Small intestine (tissue), 7 donors: ENCODE measurements around the gene FEN1. TPM values are rescaled to one million over a fixed set of nuclear protein-coding genes. Genes with fewer than 3 reads are reported as not detected.

Source experiments
- DNase-seq, 2 donors: peaks; one replicate each; pipeline versions ENCODE4 v3.0.0 to v3.0.0-alpha.2; 2013
- FAIRE-seq: peaks from 2 replicates; lab custom pipeline; 2012; peaks lifted over from hg19 to GRCh38; lab: Jason Lieb, UNC
- H3K27ac ChIP-seq, 3 donors: one replicate each; pipeline ENCODE4 v1.5.1; 2013; ENCODE audit warnings: low read length in 2 of 3, mild to moderate bottlenecking in 2 of 3, control low read depth in 1 of 3, inconsistent platforms in 1 of 3, low read depth in 1 of 3, moderate library complexity in 1 of 3
- H3K27me3 ChIP-seq, 3 donors: one replicate each; pipeline ENCODE4 v1.6.1; 2013; ENCODE audit warnings: low read length in 3 of 3, inconsistent platforms in 1 of 3; ENCODE audit not compliant: control insufficient read depth in 3 of 3, insufficient read depth in 3 of 3
- H3K36me3 ChIP-seq, 3 donors: one replicate each; pipeline ENCODE4 v1.6.1; 2013; ENCODE audit warnings: low read length in 3 of 3, inconsistent platforms in 1 of 3, low read depth in 1 of 3, mild to moderate bottlenecking in 1 of 3, moderate library complexity in 1 of 3; ENCODE audit not compliant: control insufficient read depth in 3 of 3, insufficient read depth in 2 of 3
- H3K4me1 ChIP-seq, 3 donors: one replicate each; pipeline ENCODE4 v1.6.1; 2013; ENCODE audit warnings: low read length in 2 of 3, inconsistent platforms in 1 of 3, low read depth in 1 of 3, mild to moderate bottlenecking in 1 of 3, moderate library complexity in 1 of 3; ENCODE audit not compliant: control insufficient read depth in 3 of 3, insufficient read depth in 2 of 3
- H3K4me3 ChIP-seq, 3 donors: one replicate each; pipeline ENCODE4 v1.5.1; 2013; ENCODE audit warnings: low read length in 3 of 3, control low read depth in 1 of 3, inconsistent platforms in 1 of 3, low read depth in 1 of 3, mild to moderate bottlenecking in 1 of 3, moderate library complexity in 1 of 3
- H3K9me3 ChIP-seq, 2 donors: one replicate each; pipeline ENCODE4 v1.6.1; 2013; ENCODE audit warnings: low read depth in 1 of 2, low read length in 1 of 2; ENCODE audit not compliant: control insufficient read depth in 2 of 2, insufficient read depth in 1 of 2
- WGBS, 3 donors: extraction: QIAGEN DNeasy Blood & Tissue Kit; methylation state at CpG; one replicate each; pipeline ENCODE4 v1.1.7; 2013; 5-methylcytosine and 5-hydroxymethylcytosine counted together
- polyA plus RNA-seq, 4 donors: library from polyadenylated mRNA; stranded (reverse) in 3 of 4; unstranded in 1 of 4; fragments of 200-250 nt in 3 of 4; fragments of 120-200 nt in 1 of 4; gene quantifications; one replicate each; pipeline versions ENCODE4 v1.2.1 to v1.2.3, GENCODE V29; 2013
- donor health status: healthy with polysubstance abuse.
- donor health status: control.
- donor health status: control.
- donor health status: Bipolar disorder and iron deficiency.
- donor health status: healthy.

The FEN1 gene
- polyA plus RNA-seq, 4 donors = 5.8 to 32.1 (median 14.5) TPM

GRCh38 chr11:61793083-61793828 is 545 bp downstream of the FEN1 start:
- peaks cover 0 to 18% (median 0%) of the 10 kb centered on the region in 3 donors for H3K4me1 ChIP-seq
- no peak for DNase-seq
- peak overlapping the region in 2 of 3 donors; percentile 96 to 99 for H3K27ac ChIP-seq
- peaks cover 2 to 43% (median 4%) of the 10 kb centered on the region in 3 donors for H3K36me3 ChIP-seq
- H3K27me3 ChIP-seq = no peaks in the 10 kb centered on the region
- WGBS, 3 donors = 2 to 3% (median 3%) methylated on average over 29 of the region's 29 CpGs
- peak overlapping the region; percentile 56 to 81 (median 80) for H3K4me3 ChIP-seq
- no peaks in the 10 kb centered on the region for H3K9me3 ChIP-seq
- FAIRE-seq = no peak

DNA sequence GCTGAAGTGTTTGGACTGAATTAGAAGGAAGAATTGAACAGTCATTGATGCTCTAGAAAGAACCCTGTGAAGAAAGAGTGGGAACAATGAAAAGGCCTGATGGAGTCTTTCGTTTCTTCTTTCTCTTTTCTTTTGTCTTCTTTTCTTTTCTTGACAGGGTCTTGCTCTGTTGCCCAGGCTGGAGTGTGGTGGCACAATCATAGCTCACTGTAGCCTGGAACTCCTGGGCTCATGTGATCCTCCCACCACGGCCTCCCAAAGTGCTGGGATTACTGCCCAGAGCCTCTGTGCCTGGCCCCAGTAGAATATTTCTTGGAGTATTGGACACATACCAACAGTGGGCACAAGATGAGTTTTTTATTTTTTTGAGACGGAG is 1.1 kb downstream of the FEN1 start:
- peaks cover 0 to 38% (median 2%) of the 10 kb centered on the region in 3 donors for H3K36me3 ChIP-seq
- H3K27ac ChIP-seq = no peak overlapping the region
- no peaks in the 10 kb centered on the region for H3K9me3 ChIP-seq
- FAIRE-seq (no peak), DNase-seq (no peak)
- H3K4me3 ChIP-seq = peak overlapping the region in 1 of 3 donors; percentile 80
- no peaks in the 10 kb centered on the region for H3K27me3 ChIP-seq
- 31 to 56% (median 44%) methylated on average over 3 of the region's 3 CpGs for WGBS, 3 donors
- peaks cover 0 to 18% (median 0%) of the 10 kb centered on the region in 3 donors for H3K4me1 ChIP-seq

DNA sequence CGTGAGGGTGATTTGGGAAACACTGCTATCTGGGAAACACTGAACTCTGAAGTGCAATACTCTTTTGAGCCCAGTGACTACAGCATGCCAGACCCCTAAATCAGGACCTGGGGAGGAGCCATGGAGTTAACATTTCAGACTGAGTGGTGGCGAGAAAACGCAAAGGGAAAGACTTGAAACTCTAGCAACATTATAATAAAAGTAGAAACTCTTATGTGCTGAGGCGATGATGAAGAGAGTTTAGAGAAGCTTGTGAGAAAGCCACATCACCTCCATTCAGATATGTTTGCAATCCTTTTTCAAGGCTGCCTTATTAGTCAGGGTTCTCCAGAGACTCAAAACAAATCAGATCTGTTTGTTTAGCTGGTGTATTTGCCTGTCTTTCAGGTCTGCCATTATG is 1.9 kb downstream of the FEN1 start:
- no peaks in the 10 kb centered on the region for H3K9me3 ChIP-seq
- no peak overlapping the region for H3K4me3 ChIP-seq
- WGBS, 3 donors = 86 to 89% (median 86%) methylated on average over 4 of the region's 4 CpGs
- H3K27ac ChIP-seq = no peak overlapping the region
- H3K27me3 ChIP-seq = no peaks in the 10 kb centered on the region
- FAIRE-seq (no peak), DNase-seq (no peak)
- peaks cover 0 to 18% (median 0%) of the 10 kb centered on the region in 3 donors for H3K4me1 ChIP-seq
- H3K36me3 ChIP-seq = peaks cover 0 to 30% (median under 1%) of the 10 kb centered on the region in 3 donors

DNA sequence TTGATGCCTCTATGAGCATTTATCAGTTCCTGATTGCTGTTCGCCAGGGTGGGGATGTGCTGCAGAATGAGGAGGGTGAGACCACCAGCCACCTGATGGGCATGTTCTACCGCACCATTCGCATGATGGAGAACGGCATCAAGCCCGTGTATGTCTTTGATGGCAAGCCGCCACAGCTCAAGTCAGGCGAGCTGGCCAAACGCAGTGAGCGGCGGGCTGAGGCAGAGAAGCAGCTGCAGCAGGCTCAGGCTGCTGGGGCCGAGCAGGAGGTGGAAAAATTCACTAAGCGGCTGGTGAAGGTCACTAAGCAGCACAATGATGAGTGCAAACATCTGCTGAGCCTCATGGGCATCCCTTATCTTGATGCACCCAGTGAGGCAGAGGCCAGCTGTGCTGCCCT is 2.7 kb downstream of the FEN1 start:
- Histone ChIP-seq H3K27me3 (no peaks in the 10 kb centered on the region), H3K36me3 (peaks cover 0 to 23% (median 0%) of the 10 kb centered on the region in 3 donors), H3K4me3 (no peak overlapping the region), H3K9me3 (no peaks in the 10 kb centered on the region), H3K4me1 (peaks cover 0 to 18% (median 0%) of the 10 kb centered on the region in 3 donors), H3K27ac (no peak overlapping the region)
- no peak for FAIRE-seq
- DNase-seq = no peak
- WGBS, 3 donors = 84 to 87% (median 85%) methylated on average over 12 of the region's 12 CpGs

DNA sequence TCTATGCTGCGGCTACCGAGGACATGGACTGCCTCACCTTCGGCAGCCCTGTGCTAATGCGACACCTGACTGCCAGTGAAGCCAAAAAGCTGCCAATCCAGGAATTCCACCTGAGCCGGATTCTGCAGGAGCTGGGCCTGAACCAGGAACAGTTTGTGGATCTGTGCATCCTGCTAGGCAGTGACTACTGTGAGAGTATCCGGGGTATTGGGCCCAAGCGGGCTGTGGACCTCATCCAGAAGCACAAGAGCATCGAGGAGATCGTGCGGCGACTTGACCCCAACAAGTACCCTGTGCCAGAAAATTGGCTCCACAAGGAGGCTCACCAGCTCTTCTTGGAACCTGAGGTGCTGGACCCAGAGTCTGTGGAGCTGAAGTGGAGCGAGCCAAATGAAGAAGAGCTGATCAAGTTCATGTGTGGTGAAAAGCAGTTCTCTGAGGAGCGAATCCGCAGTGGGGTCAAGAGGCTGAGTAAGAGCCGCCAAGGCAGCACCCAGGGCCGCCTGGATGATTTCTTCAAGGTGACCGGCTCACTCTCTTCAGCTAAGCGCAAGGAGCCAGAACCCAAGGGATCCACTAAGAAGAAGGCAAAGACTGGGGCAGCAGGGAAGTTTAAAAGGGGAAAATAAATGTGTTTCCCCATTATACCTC is 3.3 kb downstream of the FEN1 start:
- Histone ChIP-seq H3K4me3 (no peak overlapping the region), H3K9me3 (no peaks in the 10 kb centered on the region), H3K36me3 (peaks cover 0 to 20% (median 0%) of the 10 kb centered on the region in 3 donors), H3K27ac (no peak overlapping the region), H3K27me3 (no peaks in the 10 kb centered on the region), H3K4me1 (peaks cover 0 to 18% (median 0%) of the 10 kb centered on the region in 3 donors)
- no peak for FAIRE-seq
- WGBS, 3 donors = 91 to 96% (median 92%) methylated on average over 18 of the region's 18 CpGs
- DNase-seq = no peak

DNA sequence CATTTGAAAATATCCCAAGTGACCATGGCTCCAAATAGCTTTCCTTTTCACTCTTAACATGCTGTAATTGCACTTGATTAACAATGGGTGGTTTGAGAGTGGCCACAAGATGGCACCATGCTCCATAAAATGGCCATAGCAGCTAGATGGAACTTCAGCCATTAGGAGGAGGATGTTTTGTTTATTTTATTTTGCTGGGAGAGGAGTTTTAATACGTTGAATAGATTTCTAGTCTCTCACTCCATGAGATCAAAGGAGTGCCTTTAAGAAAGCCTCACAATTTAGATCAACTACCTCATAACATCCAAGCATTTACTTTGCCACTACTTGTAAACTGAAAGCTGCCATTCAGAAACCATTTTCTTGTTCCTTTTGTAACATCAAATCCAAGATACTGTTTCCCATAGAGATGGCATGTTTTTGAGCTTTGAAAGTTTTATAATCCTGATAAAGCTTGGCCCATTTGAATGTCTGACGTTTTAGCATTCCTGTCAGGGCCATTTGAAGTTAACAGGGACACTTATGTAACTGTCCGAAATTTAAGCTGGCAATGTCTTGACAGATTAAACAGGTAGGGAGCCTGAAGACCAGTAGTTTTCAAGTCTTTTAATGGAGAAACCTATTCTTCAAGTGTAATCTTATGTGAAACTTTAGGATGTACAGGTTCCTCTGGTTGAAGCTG is 4.7 kb downstream of the FEN1 start:
- no peak for FAIRE-seq

GRCh38 chr11:61799665-61800284 is 7.1 kb downstream of the FEN1 start:
- WGBS, 3 donors = 95 to 100% (median 99%) methylated on average over 2 of the region's 2 CpGs
- Histone ChIP-seq H3K27ac (no peak overlapping the region), H3K4me3 (no peak overlapping the region), H3K36me3 (peaks cover 0 to 37% (median 0%) of the 10 kb centered on the region in 3 donors), H3K4me1 (peaks cover 0 to 3% (median 0%) of the 10 kb centered on the region in 3 donors), H3K27me3 (no peaks in the 10 kb centered on the region), H3K9me3 (no peaks in the 10 kb centered on the region)
- FAIRE-seq = no peak
- DNase-seq = no peak

More for the DNA sequence above, 4.7 kb downstream of the FEN1 start:
- Histone ChIP-seq H3K4me1 (peaks cover 0 to 12% (median 0%) of the 10 kb centered on the region in 3 donors), H3K27ac (no peak overlapping the region), H3K36me3 (peaks cover 0 to 23% (median 0%) of the 10 kb centered on the region in 3 donors), H3K4me3 (no peak overlapping the region), H3K27me3 (no peaks in the 10 kb centered on the region), H3K9me3 (no peaks in the 10 kb centered on the region)
- DNase-seq = peak; percentile 84 to 88
- 41 to 43% (median 42%) methylated on average over 3 of the region's 3 CpGs for WGBS, 3 donors
